ENCODE measurements around the gene CD19. TPM values are rescaled to one million over a fixed set of nuclear protein-coding genes. Genes with fewer than 3 reads are reported as not detected.

The CD19 gene
- total RNA-seq, 2 experiments from 2014 or later, result 131 to 139 TPM

DNA sequence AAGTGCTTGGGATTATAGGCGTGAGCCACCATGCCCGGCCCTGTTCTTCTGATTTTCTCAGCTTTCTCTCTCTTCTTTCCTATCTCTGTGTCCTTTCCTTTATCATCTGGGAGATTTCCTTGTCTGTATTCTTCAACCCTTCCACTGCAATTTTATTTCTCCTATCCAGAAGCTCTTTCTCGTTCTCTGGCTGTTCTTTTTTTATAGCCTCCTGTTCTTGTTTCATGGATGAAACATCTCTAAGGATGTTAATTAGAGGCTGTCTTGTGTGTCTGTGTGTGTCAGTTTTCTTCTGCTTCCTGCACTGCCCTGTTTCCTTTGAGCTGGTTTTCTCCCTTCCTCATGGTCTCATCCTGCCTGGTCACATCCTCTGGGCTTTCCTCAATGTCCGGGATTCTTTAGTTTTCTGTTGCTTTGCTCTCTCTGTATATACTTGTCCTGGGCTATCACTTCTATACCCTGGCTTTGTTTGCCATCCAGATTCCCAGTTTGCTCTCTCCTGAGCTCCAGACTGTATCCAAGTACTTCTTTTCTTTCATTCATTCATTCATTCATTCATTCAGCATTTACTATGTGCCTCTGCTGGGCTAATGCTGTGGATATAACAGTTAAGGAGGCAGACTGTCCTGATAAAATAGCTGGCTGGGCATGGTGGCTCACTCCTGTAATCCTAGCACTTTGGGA lies 55.5 kb downstream of the CD19 start:
- H3K36me3 ChIP-seq (ENCODE audit: insufficient read depth, low read length), result peaks cover 11% of the 10 kb centered on the region
- no peak overlapping the region for H3K27ac ChIP-seq (ENCODE audit: low read depth, low read length, poor library complexity, severe bottlenecking)
- no peak overlapping the region for H3K4me3 ChIP-seq (ENCODE audit: low read depth, low read length, poor library complexity, severe bottlenecking)
- ChIA-PET POLR2A (interaction anchor here (0.9 kb wide), 1 partner anchor 13 kb away, joined by 4 read pairs; no protein-coding TSS in a partner anchor), CTCF (ENCODE audit: unreplicated experiment) (no interaction called here)
- no peak for TF ChIP-seq EZH2phosphoT487 (IDR thresholded peaks at IDR 0.05; ENCODE audit: borderline replicate concordance, low read depth, low read length)
- TF ChIP-seq, protein P1, sequence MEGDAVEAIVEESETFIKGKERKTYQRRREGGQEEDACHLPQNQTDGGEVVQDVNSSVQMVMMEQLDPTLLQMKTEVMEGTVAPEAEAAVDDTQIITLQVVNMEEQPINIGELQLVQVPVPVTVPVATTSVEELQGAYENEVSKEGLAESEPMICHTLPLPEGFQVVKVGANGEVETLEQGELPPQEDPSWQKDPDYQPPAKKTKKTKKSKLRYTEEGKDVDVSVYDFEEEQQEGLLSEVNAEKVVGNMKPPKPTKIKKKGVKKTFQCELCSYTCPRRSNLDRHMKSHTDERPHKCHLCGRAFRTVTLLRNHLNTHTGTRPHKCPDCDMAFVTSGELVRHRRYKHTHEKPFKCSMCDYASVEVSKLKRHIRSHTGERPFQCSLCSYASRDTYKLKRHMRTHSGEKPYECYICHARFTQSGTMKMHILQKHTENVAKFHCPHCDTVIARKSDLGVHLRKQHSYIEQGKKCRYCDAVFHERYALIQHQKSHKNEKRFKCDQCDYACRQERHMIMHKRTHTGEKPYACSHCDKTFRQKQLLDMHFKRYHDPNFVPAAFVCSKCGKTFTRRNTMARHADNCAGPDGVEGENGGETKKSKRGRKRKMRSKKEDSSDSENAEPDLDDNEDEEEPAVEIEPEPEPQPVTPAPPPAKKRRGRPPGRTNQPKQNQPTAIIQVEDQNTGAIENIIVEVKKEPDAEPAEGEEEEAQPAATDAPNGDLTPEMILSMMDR (conservative IDR thresholded peaks at IDR 0.05; ENCODE audit: low read length), result no peak
- H4K20me1 ChIP-seq (ENCODE audit: insufficient read depth, low read length), result no peaks in the 10 kb centered on the region
- no peak overlapping the region for H2AFZ ChIP-seq (ENCODE audit: low read length)
- no peaks in the 10 kb centered on the region for H3K9me2 ChIP-seq (ENCODE audit: insufficient read depth, low read length)
- peaks cover 17% of the 10 kb centered on the region for H3K4me1 ChIP-seq (ENCODE audit: insufficient read depth, low read length, poor library complexity, severe bottlenecking)
- intact Hi-C loops (cut with micrococcal nuclease; ENCODE audit: unreplicated experiment), result no loop called here
- H3K9me3 ChIP-seq (ENCODE audit: low read length), result 0 out of 2 replicates have a peak, but pooled peaks cover under 1% of the 10 kb centered on the region
- H3K79me2 ChIP-seq (ENCODE audit: insufficient read depth, low read depth, low read length), result no peaks in the 10 kb centered on the region
- no TSS peak for BruUV-seq (replicated peaks)
- H3K4me2 ChIP-seq (ENCODE audit: low read length), result no peak overlapping the region
- no peak for DNase-seq (ENCODE audit: low spot score)

Other genes starting within 250 kb of the CD19 start
- gene EIF3C, start 220.5 kb upstream of the CD19 start, total RNA-seq (2014; rRNA removed; shearing (Covaris generic)), result 259 and 284 TPM in 2 replicates
- gene EIF3C, start 220.5 kb upstream of the CD19 start, total RNA-seq (2022), result 727 and 840 TPM in 2 replicates
- 2.9 and 3.6 TPM in 2 replicates for gene NPIPB9, start 180.2 kb upstream of the CD19 start, total RNA-seq (2014; rRNA removed; shearing (Covaris generic))
- gene NPIPB9, start 180.2 kb upstream of the CD19 start, total RNA-seq (2022), result 7.1 and 10.7 TPM in 2 replicates
- gene ATXN2L, start 109.0 kb upstream of the CD19 start, total RNA-seq (2014; rRNA removed; shearing (Covaris generic)), result 108 and 109 TPM in 2 replicates
- gene ATXN2L, start 109.0 kb upstream of the CD19 start, total RNA-seq (2022), result 451 and 487 TPM in 2 replicates
- gene TUFM, start 85.6 kb upstream of the CD19 start, total RNA-seq (2014; rRNA removed; shearing (Covaris generic)), result 160 and 184 TPM in 2 replicates
- gene TUFM, start 85.6 kb upstream of the CD19 start, total RNA-seq (2022), result 176 and 211 TPM in 2 replicates
- gene SH2B1, start 68.1 kb upstream of the CD19 start, total RNA-seq (2014; rRNA removed; shearing (Covaris generic)), result 29.8 and 59.8 TPM in 2 replicates
- gene SH2B1, start 68.1 kb upstream of the CD19 start, total RNA-seq (2022), result 76.5 and 92.9 TPM in 2 replicates
- 1.0 and 5.0 TPM in 2 replicates for gene ATP2A1, start 53.5 kb upstream of the CD19 start, total RNA-seq (2014; rRNA removed; shearing (Covaris generic))
- gene ATP2A1, start 53.5 kb upstream of the CD19 start, total RNA-seq (2022), result 4.4 and 5.0 TPM in 2 replicates
- gene RABEP2, start 6.7 kb upstream of the CD19 start, total RNA-seq (2014; rRNA removed; shearing (Covaris generic)), result 84.8 and 118 TPM in 2 replicates
- 84.2 and 87.2 TPM in 2 replicates for gene RABEP2, start 6.7 kb upstream of the CD19 start, total RNA-seq (2022)
- gene NFATC2IP, start 19.0 kb downstream of the CD19 start, total RNA-seq (2014; rRNA removed; shearing (Covaris generic)), result 68.8 and 73.0 TPM in 2 replicates
- 104 and 114 TPM in 2 replicates for gene NFATC2IP, start 19.0 kb downstream of the CD19 start, total RNA-seq (2022)
- 12.4 and 20.1 TPM in 2 replicates for gene SPNS1, start 42.8 kb downstream of the CD19 start, total RNA-seq (2014; rRNA removed; shearing (Covaris generic))
- 20.4 and 21.5 TPM in 2 replicates for gene SPNS1, start 42.8 kb downstream of the CD19 start, total RNA-seq (2022)
- 17.5 and 17.7 TPM in 2 replicates for gene LAT, start 53.1 kb downstream of the CD19 start, total RNA-seq (2014; rRNA removed; shearing (Covaris generic))
- 19.8 and 20.0 TPM in 2 replicates for gene LAT, start 53.1 kb downstream of the CD19 start, total RNA-seq (2022)